ENCODE data around the gene DMRTA2.

Gene DMRTA2

DNA sequence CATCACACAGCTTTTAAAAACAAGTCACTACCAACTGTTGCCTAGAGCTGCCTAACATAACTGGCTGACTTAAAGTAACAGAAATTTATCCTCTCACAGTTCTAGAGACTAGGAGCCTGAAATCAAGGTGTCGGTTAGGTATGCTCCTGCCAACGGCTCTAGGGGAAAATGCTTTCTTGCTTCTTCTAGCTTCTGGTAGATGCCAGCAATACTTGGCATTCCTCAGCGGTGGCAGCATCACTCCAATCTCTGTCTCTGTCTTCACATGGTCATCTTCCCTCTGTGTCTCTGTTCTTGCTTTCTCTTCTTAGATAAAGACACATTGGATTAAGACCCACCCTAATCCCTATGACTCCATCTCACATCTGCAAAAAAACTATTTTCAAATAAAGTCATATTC is 51.5 kb downstream of the DMRTA2 start:
- no peak for DNase-seq

DNA sequence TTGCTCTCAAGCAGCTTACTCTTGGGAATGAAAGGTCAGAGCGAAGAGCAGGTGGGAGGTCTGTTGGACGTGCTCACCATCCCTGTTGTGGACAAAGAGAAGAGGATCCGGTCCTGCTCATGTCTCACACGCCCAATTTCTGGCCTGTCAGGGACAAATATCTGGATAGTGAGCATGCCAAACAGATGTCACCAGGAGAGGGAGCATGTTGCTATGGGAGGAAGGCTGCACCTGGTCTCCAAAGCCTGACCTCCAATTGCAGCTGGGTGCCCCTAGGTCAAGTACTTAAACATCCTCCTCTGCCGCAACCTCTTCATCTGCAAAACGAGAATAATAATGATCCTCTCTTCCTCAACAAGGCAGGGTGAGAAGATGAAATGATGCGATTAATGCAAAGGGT is 53.4 kb downstream of the DMRTA2 start:
- no peak for DNase-seq

DNA sequence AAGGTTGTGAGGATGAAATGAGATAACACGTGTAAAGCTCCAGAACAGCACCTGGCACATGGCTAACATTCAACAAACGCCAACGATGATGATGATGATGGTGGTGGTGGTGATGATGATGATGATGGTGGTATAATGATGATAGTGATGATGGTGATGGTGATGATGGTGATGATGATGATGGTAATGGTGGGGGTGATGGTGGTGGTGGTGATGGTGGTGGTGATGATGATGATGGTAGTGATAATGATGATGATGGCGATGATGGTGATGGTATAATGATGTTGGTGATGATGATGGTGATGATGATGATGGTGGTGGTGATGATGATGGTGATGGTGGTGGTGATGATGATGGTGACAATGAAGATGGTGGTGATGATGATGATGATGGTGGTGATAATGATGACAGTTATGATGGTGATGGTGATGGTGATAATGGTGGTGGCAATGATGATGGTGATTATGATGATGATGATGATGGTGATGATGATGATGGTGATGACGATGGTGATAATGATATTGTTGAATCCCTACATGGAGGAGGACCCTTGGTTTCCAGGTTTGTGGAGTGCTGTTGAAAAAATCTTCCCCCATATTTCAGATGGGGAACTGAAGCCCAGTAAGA is 54.1 kb downstream of the DMRTA2 start:
- no peak for DNase-seq

DNA sequence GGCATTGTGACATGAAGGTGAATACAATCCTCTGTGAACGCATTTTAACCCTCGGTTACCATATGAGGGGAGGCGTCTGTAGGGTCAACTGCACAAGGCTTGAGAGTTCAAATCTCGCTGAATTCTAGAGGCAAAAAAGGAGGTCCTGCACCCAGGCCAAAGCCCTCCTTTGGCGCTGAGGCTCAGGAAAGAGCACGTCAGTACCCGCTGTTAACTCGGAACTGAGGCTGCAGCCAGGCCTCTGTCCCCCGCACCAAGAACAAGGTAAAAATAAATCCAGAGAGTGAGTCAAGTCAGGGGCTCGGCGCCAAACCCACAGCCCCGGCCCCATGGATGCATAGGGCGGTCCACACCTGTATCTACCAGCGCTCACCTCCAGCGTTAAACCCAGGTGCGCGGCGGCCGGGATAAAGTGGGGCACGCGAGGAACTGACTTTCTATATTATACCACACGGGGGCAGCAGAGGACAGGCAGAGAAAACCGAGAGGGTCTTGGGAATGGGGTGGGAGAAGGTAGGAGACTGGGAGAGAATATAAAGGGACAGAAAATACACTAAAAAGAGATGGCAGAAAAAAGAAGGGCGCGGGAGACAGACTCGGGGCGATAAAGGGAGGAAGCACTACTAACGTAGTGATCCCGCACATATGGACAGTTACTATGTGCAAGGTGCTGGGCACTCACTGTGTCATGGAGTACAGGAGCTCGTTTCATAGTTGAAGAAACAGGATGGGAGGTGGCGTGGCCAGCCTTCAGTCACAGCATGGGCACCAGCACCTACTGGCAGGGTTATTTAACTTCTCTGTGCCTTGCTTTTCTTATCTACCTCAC is 54.9 kb downstream of the DMRTA2 start:
- DNase-seq, result no peak

Data from CD4-positive, alpha-beta T cell treated with Interleukin-15 for 1 hour (primary cell).